Measurements from ENCODE around the gene SLC38A7.

The SLC38A7 gene

DNA sequence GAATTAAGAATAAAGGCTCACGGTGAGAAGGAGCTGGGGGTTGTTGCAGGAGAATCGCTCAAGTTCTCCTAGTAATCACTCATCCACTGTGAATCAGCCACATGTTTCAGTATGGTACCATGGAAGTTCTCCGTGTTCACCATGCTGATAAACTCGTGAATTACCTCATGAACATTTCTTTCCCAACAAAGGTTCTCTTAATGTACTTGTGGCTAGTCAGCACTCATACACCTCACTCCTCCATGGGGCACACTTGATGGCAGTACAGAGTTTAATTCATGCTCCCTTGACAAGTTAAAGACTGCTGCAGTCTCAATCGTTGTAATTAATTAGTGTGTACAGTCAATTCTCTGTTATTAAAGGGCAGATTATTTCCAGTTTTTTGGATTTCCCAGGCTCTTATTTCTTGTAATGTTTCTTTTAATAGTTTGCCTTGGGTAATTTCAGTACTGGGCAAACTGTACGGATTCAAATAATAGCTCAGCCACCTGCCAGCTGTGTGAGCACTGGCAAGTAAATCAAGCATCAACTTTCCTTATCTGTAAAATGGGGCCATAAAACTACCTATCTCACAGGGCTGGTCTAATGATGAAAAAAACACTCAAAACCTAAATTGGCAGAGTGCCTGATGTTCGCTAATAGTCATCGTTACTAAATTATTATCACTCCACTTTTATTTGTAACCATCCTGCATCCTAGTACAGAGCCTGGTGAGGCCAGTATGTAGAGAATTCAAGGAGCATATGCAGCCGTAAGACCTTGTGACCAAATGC is 43.4 kb upstream of the SLC38A7 start:
- no peak overlapping the region for H3K4me3 ChIP-seq (ENCODE audit: low read depth, low read length)
- TF ChIP-seq, protein P1, sequence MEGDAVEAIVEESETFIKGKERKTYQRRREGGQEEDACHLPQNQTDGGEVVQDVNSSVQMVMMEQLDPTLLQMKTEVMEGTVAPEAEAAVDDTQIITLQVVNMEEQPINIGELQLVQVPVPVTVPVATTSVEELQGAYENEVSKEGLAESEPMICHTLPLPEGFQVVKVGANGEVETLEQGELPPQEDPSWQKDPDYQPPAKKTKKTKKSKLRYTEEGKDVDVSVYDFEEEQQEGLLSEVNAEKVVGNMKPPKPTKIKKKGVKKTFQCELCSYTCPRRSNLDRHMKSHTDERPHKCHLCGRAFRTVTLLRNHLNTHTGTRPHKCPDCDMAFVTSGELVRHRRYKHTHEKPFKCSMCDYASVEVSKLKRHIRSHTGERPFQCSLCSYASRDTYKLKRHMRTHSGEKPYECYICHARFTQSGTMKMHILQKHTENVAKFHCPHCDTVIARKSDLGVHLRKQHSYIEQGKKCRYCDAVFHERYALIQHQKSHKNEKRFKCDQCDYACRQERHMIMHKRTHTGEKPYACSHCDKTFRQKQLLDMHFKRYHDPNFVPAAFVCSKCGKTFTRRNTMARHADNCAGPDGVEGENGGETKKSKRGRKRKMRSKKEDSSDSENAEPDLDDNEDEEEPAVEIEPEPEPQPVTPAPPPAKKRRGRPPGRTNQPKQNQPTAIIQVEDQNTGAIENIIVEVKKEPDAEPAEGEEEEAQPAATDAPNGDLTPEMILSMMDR (IDR thresholded peaks at IDR 0.05; ENCODE audit: control insufficient read depth, extremely low read depth, insufficient read depth), result no peak
- peak; percentile 80 for DNase-seq (ENCODE audit: low read depth)

DNA sequence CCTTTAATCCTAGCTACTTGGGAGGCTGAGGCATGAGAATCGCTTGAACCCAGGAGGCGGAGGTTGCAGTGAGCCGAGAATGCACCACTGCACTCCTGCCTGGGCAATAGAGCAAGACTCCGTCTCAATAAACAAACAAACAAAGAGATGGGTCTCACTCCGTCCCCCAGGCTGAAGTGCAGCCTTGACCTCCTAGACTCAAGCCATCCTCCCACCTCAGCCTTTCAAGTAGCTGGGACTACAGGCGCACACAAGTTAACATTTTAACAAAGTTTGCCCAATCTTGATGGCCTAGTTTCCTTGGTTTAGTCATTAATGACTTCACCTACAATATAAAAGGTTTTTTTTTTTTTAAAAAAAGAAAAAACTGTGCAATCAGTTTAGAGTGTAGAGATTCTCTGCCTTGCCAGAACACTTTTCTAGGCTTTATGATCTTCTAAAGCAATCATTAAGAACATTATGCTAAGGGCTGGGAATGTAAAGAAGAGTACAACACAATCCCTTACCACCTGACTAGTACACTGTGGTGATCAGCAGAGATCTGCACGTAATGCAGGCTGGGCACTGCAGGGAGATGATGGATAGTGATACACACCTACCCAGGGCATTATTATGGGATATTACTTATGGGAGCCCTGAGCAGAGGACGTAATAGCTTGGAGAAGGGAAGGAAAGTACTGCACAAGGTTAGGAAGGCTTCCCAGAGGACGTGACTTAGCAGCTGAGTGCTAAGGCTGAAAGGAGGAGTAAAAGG is 42.6 kb upstream of the SLC38A7 start:
- TF ChIP-seq, protein P1 (IDR thresholded peaks at IDR 0.05; ENCODE audit: control insufficient read depth, extremely low read depth, insufficient read depth), result no peak
- no peak for DNase-seq (ENCODE audit: low read depth)
- no peak overlapping the region for H3K4me3 ChIP-seq (ENCODE audit: low read depth, low read length)

DNA sequence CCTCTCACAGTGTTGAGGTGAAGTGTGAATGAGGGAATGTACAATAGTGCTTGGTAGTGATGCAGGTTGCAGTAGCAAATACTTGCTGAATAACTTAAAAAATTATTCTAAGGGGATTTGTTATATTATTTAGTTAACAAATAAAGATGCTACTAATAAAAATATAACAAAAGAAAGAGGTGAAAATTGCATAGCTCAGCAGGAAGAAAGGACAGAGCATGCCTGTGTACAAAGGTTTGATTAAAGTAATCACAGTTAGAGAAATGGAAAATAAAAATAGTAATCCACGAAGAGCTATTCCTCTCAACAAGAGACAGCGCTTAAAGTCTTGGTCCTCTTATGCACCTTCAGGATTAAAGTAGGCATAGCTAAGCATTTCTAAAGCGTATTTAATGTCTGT is 38.5 kb upstream of the SLC38A7 start:
- TF ChIP-seq, protein P1 (IDR thresholded peaks at IDR 0.05; ENCODE audit: control insufficient read depth, extremely low read depth, insufficient read depth), result no peak
- DNase-seq (ENCODE audit: low read depth), result no peak
- no peak overlapping the region for H3K4me3 ChIP-seq (ENCODE audit: low read depth, low read length)

DNA sequence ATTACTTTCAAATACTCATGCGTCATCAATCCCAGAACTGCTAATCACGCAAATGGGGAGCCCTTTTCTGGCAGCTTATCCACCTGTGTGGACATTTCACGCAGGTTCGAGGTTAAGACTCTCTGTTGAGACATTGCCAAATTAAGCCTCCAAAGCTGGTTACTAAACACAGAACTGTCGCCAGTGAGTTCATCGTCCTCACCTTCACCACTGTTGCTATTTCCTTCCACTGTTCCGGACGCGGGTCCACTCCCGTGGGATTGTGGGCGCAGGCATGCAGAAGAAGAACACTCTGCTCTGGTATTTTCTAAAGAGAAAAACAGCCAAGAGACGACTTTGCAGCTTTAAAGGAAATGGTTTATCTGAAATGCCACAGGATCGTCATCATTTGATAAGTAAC is 33.4 kb upstream of the SLC38A7 start:
- DNase-seq (ENCODE audit: low read depth), result no peak

DNA sequence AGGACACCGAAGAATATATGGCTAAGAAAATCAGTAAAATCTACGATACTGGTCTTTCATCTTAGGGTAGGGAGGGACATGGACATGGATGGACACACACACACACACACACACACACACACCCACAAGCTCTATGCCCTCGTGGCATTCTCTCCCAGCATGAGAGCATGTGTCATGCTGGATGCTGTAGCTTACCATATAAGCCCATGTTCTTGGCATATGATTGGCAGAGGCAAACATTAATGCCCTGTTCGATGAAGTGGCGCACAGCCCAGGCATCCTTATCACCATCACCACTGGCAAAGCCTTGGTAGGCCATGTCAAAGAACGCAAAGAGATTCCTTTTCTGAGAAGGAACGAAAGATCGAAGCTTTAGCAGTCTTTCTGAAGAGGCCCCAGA is 31.9 kb upstream of the SLC38A7 start:
- TF ChIP-seq, protein P1 (IDR thresholded peaks at IDR 0.05; ENCODE audit: control insufficient read depth, extremely low read depth, insufficient read depth), result no peak
- no peak for DNase-seq (ENCODE audit: low read depth)
- no peak overlapping the region for H3K4me3 ChIP-seq (ENCODE audit: low read depth, low read length)

More for the DNA sequence above, 33.4 kb upstream of the SLC38A7 start:
- no peak overlapping the region for H3K4me3 ChIP-seq (ENCODE audit: low read depth, low read length)
- TF ChIP-seq, protein P1 (IDR thresholded peaks at IDR 0.05; ENCODE audit: control insufficient read depth, extremely low read depth, insufficient read depth), result no peak

DNA sequence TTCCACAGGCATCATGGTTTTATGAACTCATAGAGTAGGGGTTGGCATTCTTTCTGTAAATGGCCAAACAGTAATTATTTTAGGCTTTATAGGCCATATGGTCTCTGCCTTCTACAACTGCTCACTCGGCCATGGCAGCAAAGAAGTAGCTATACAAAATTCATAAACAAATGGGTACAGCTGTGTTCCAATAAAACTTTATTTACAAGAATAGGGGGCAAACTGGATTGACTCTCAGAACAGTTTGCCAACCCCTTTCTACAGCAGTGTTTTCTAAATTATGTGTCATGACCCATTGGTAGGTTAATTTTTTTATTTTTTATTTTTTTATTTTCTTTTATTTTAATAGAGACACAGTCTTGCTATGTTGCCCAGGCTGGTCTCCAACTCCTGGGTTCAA is 29.2 kb upstream of the SLC38A7 start:
- no peak overlapping the region for H3K4me3 ChIP-seq (ENCODE audit: low read depth, low read length)
- TF ChIP-seq, protein P1 (IDR thresholded peaks at IDR 0.05; ENCODE audit: control insufficient read depth, extremely low read depth, insufficient read depth), result no peak
- DNase-seq (ENCODE audit: low read depth), result no peak
